Measurements from ENCODE around the gene TMEM125. TPM values are rescaled to one million over a fixed set of nuclear protein-coding genes. Genes with fewer than 3 reads are reported as not detected.

The TMEM125 gene
- total RNA-seq, 1 experiment from 2014 or later = not detected

DNA sequence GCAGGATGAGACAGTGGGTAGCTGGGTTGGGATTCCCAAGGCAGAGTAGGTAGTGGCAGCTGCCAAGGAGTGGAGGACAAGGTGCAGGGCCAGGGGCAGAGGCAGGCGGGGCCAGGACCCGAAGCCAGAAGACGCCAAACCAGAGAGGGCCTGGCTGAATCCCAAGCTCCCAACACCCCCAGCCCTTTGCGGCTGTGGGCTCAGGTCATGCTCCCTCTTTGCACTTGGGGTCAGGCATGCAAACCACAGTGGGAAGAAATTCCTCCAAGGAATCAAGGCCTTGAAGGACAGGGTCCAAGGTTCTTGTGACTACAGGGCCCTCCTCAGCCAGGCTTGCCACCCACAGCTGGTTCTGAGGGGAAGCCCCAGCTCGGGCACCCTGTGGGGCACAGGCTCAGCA, 9.4 kb downstream of the TMEM125 start:
- H3K36me3 ChIP-seq (ENCODE audit: control insufficient read depth, insufficient read depth, low read length) = no peaks in the 10 kb centered on the region
- ATAC-seq = no peak
- intact Hi-C loops (cut with micrococcal nuclease; ENCODE audit: unreplicated experiment) (no loop called here), in situ Hi-C loops (cut with HindIII; ENCODE audit: low pct_unique_long_range_greater_than_20kb, low sequenced_read_pairs) (no loop called here)
- no peak overlapping the region for H3K4me3 ChIP-seq (ENCODE audit: low read depth in 2 of 2, low read length in 2 of 2)
- no TSS peak for BruUV-seq (replicated peaks)
- CTCF ChIA-PET = no interaction called here
- DNase-seq (ENCODE audit: low read depth, low spot score) = no peak
- no peaks in the 10 kb centered on the region for H3K9me3 ChIP-seq (ENCODE audit: control insufficient read depth, insufficient read depth, low read depth, low read length)
- no peaks in the 10 kb centered on the region for H3K4me1 ChIP-seq (ENCODE audit: control insufficient read depth, insufficient read depth, low read length)
- TF ChIP-seq REST (IDR thresholded peaks at IDR 0.05; ENCODE audit: insufficient read depth in 1 of 2, low read depth in 2 of 2, low read length in 1 of 2) (no peak), TCF7L2 (IDR thresholded peaks at IDR 0.05; ENCODE audit: low read depth, low read length) (no peak), SIN3A (IDR thresholded peaks at IDR 0.05; ENCODE audit: borderline replicate concordance, insufficient read depth, low read depth, low read length) (no peak), POLR2AphosphoS5 (IDR thresholded peaks at IDR 0.05; ENCODE audit: low read depth, low read length) (no peak)
- TF ChIP-seq, protein P1, sequence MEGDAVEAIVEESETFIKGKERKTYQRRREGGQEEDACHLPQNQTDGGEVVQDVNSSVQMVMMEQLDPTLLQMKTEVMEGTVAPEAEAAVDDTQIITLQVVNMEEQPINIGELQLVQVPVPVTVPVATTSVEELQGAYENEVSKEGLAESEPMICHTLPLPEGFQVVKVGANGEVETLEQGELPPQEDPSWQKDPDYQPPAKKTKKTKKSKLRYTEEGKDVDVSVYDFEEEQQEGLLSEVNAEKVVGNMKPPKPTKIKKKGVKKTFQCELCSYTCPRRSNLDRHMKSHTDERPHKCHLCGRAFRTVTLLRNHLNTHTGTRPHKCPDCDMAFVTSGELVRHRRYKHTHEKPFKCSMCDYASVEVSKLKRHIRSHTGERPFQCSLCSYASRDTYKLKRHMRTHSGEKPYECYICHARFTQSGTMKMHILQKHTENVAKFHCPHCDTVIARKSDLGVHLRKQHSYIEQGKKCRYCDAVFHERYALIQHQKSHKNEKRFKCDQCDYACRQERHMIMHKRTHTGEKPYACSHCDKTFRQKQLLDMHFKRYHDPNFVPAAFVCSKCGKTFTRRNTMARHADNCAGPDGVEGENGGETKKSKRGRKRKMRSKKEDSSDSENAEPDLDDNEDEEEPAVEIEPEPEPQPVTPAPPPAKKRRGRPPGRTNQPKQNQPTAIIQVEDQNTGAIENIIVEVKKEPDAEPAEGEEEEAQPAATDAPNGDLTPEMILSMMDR (IDR thresholded peaks at IDR 0.05) = no peak
- no peak overlapping the region for H3K27ac ChIP-seq (ENCODE audit: low read length)
- H3K27me3 ChIP-seq (ENCODE audit: control insufficient read depth, insufficient read depth, low read length) = no peaks in the 10 kb centered on the region
- POLR2A ChIA-PET = no interaction called here

DNA sequence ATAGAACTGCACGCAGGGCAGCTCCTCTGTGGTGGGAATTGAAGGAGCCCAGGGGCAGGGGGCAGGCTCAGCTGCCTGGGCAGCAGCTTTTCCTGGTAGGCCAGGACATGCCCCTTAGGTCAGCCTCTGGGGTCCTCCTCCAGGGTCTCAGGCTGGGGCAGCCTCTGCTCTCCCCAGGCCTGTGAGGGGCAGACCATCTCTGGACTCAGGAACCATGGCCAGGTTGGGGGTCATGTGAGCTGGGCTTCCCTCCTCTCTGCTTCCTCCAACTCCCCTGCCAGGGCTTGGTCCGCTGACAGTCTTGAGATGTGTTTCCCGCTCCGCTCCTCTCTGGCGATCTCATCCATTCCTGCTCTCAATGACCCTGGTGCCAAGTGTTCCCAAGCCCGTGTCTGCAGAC, 9.9 kb downstream of the TMEM125 start:
- Histone ChIP-seq H3K36me3 (ENCODE audit: control insufficient read depth, insufficient read depth, low read length) (no peaks in the 10 kb centered on the region), H3K4me3 (ENCODE audit: low read depth in 2 of 2, low read length in 2 of 2) (no peak overlapping the region), H3K4me1 (ENCODE audit: control insufficient read depth, insufficient read depth, low read length) (no peaks in the 10 kb centered on the region), H3K27me3 (ENCODE audit: control insufficient read depth, insufficient read depth, low read length) (no peaks in the 10 kb centered on the region), H3K9me3 (ENCODE audit: control insufficient read depth, insufficient read depth, low read depth, low read length) (no peaks in the 10 kb centered on the region), H3K27ac (ENCODE audit: low read length) (no peak overlapping the region)
- ChIA-PET POLR2A (no interaction called here), CTCF (no interaction called here)
- in situ Hi-C loops (cut with HindIII; ENCODE audit: low pct_unique_long_range_greater_than_20kb, low sequenced_read_pairs) (no loop called here), intact Hi-C loops (cut with micrococcal nuclease; ENCODE audit: unreplicated experiment) (no loop called here)
- DNase-seq (ENCODE audit: low read depth, low spot score) = no peak
- TF ChIP-seq, protein P1 (IDR thresholded peaks at IDR 0.05) = no peak
- TF ChIP-seq SIN3A (IDR thresholded peaks at IDR 0.05; ENCODE audit: borderline replicate concordance, insufficient read depth, low read depth, low read length) (no peak), REST (IDR thresholded peaks at IDR 0.05; ENCODE audit: insufficient read depth in 1 of 2, low read depth in 2 of 2, low read length in 1 of 2) (no peak), POLR2AphosphoS5 (IDR thresholded peaks at IDR 0.05; ENCODE audit: low read depth, low read length) (no peak), TCF7L2 (IDR thresholded peaks at IDR 0.05; ENCODE audit: low read depth, low read length) (no peak)
- no TSS peak for BruUV-seq (replicated peaks)
- ATAC-seq = no peak
